ENCODE results near the gene PRKG1.
"Not testable (repeated sequence)": the region's sequence is repeated elsewhere in the genome, so short reads cannot be mapped to it uniquely, and the experiment has no call there.

The PRKG1 gene

GRCh38 chr10:51319173-51319435 lies 244.8 kb downstream of the PRKG1 start:
- no peaks in the 10 kb centered on the region for H3K36me3 Mint-ChIP-seq (ENCODE audit: insufficient read depth)
- no peaks in the 10 kb centered on the region for H3K27me3 Mint-ChIP-seq
- ATAC-seq (replicated peaks; ENCODE audit: extremely low read depth, poor library complexity, severe bottlenecking): no peak
- H3K27ac Mint-ChIP-seq (ENCODE audit: low read depth): no peak overlapping the region
- no peak for DNase-seq (ENCODE audit: low spot score in 2 of 2)
- no peaks in the 10 kb centered on the region for H3K9me3 Mint-ChIP-seq
- no peaks in the 10 kb centered on the region for H3K4me1 Mint-ChIP-seq
- no peak overlapping the region for H3K4me3 Mint-ChIP-seq

GRCh38 chr10:51321300-51321699 lies 247.0 kb downstream of the PRKG1 start:
- no peaks in the 10 kb centered on the region for H3K4me1 Mint-ChIP-seq
- ATAC-seq (replicated peaks; ENCODE audit: extremely low read depth, poor library complexity, severe bottlenecking): no peak
- no peak overlapping the region for H3K27ac Mint-ChIP-seq (ENCODE audit: low read depth)
- H3K36me3 Mint-ChIP-seq (ENCODE audit: insufficient read depth): no peaks in the 10 kb centered on the region
- DNase-seq (ENCODE audit: low spot score in 2 of 2): no peak
- H3K4me3 Mint-ChIP-seq: no peak overlapping the region
- no peaks in the 10 kb centered on the region for H3K27me3 Mint-ChIP-seq
- H3K9me3 Mint-ChIP-seq: peaks cover 4% of the 10 kb centered on the region

GRCh38 chr10:51321980-51322379 lies 247.7 kb downstream of the PRKG1 start:
- no peak overlapping the region for H3K4me3 Mint-ChIP-seq
- no peaks in the 10 kb centered on the region for H3K4me1 Mint-ChIP-seq
- H3K27me3 Mint-ChIP-seq: no peaks in the 10 kb centered on the region
- H3K27ac Mint-ChIP-seq (ENCODE audit: low read depth): no peak overlapping the region
- no peaks in the 10 kb centered on the region for H3K36me3 Mint-ChIP-seq (ENCODE audit: insufficient read depth)
- DNase-seq (ENCODE audit: low spot score in 2 of 2) (no peak), ATAC-seq (replicated peaks; ENCODE audit: extremely low read depth, poor library complexity, severe bottlenecking) (no peak)
- peaks cover 4% of the 10 kb centered on the region for H3K9me3 Mint-ChIP-seq

GRCh38 chr10:51325649-51326048 lies 251.4 kb downstream of the PRKG1 start:
- Mint-ChIP-seq H3K27me3 (no peaks in the 10 kb centered on the region), H3K4me3 (no peak overlapping the region), H3K36me3 (ENCODE audit: insufficient read depth) (no peaks in the 10 kb centered on the region), H3K27ac (ENCODE audit: low read depth) (no peak overlapping the region), H3K4me1 (no peaks in the 10 kb centered on the region), H3K9me3 (peaks cover 4% of the 10 kb centered on the region)
- no peak for ATAC-seq (replicated peaks; ENCODE audit: extremely low read depth, poor library complexity, severe bottlenecking)
- no peak for DNase-seq (ENCODE audit: low spot score in 2 of 2)

GRCh38 chr10:51326174-51326573 lies 251.9 kb downstream of the PRKG1 start:
- ATAC-seq (replicated peaks; ENCODE audit: extremely low read depth, poor library complexity, severe bottlenecking) (no peak), DNase-seq (ENCODE audit: low spot score in 2 of 2) (no peak)
- peaks cover 4% of the 10 kb centered on the region for H3K9me3 Mint-ChIP-seq
- no peak overlapping the region for H3K4me3 Mint-ChIP-seq
- no peaks in the 10 kb centered on the region for H3K4me1 Mint-ChIP-seq
- H3K27ac Mint-ChIP-seq (ENCODE audit: low read depth): no peak overlapping the region
- no peaks in the 10 kb centered on the region for H3K27me3 Mint-ChIP-seq
- no peaks in the 10 kb centered on the region for H3K36me3 Mint-ChIP-seq (ENCODE audit: insufficient read depth)

- H3K4me3 Mint-ChIP-seq: no peak overlapping the region
- ATAC-seq (replicated peaks; ENCODE audit: extremely low read depth, poor library complexity, severe bottlenecking) (no peak), DNase-seq (ENCODE audit: low spot score in 2 of 2) (no peak)
- H3K27ac Mint-ChIP-seq (ENCODE audit: low read depth): no peak overlapping the region
- no peaks in the 10 kb centered on the region for H3K36me3 Mint-ChIP-seq (ENCODE audit: insufficient read depth)
- H3K4me1 Mint-ChIP-seq: no peaks in the 10 kb centered on the region
- no peaks in the 10 kb centered on the region for H3K27me3 Mint-ChIP-seq
- H3K9me3 Mint-ChIP-seq: peaks cover 4% of the 10 kb centered on the region
Observed at GRCh38 chr10:51327432-51327831, 253.1 kb downstream of the PRKG1 start.

- H3K27ac Mint-ChIP-seq (ENCODE audit: low read depth): no peak overlapping the region
- peaks cover 21% of the 10 kb centered on the region for H3K4me1 Mint-ChIP-seq
- DNase-seq (ENCODE audit: low spot score in 2 of 2): no peak
- H3K9me3 Mint-ChIP-seq: peaks cover 7% of the 10 kb centered on the region
- H3K36me3 Mint-ChIP-seq (ENCODE audit: insufficient read depth): peaks cover 2% of the 10 kb centered on the region
- no peaks in the 10 kb centered on the region for H3K27me3 Mint-ChIP-seq
- ATAC-seq (replicated peaks; ENCODE audit: extremely low read depth, poor library complexity, severe bottlenecking): no peak
- H3K4me3 Mint-ChIP-seq: peak overlapping the region; percentile 11
Observed at GRCh38 chr10:51340366-51340765, 266.1 kb downstream of the PRKG1 start.

- Mint-ChIP-seq H3K27me3 (no peaks in the 10 kb centered on the region), H3K4me3 (peak overlapping the region; percentile 35), H3K36me3 (ENCODE audit: insufficient read depth) (peaks cover 2% of the 10 kb centered on the region), H3K27ac (ENCODE audit: low read depth) (peak overlapping the region; percentile 81), H3K9me3 (peaks cover 7% of the 10 kb centered on the region), H3K4me1 (peaks cover 21% of the 10 kb centered on the region)
- no peak for DNase-seq (ENCODE audit: low spot score in 2 of 2)
- peak; percentile 78 for ATAC-seq (replicated peaks; ENCODE audit: extremely low read depth, poor library complexity, severe bottlenecking)
Observed at GRCh38 chr10:51340845-51341610, 266.7 kb downstream of the PRKG1 start.

GRCh38 chr10:51341745-51342144 lies 267.5 kb downstream of the PRKG1 start:
- ATAC-seq (replicated peaks; ENCODE audit: extremely low read depth, poor library complexity, severe bottlenecking); H3K9me3 Mint-ChIP-seq; DNase-seq (ENCODE audit: low spot score in 2 of 2); H3K27me3 Mint-ChIP-seq; H3K36me3 Mint-ChIP-seq (ENCODE audit: insufficient read depth): not testable (repeated sequence)
- Mint-ChIP-seq H3K4me1 (peaks cover 21% of the 10 kb centered on the region), H3K27ac (ENCODE audit: low read depth) (peak overlapping the region; percentile 81), H3K4me3 (peak overlapping the region; percentile 35)

- ATAC-seq (replicated peaks; ENCODE audit: extremely low read depth, poor library complexity, severe bottlenecking) (no peak), DNase-seq (ENCODE audit: low spot score in 2 of 2) (no peak)
- Mint-ChIP-seq H3K36me3 (ENCODE audit: insufficient read depth) (peaks cover 2% of the 10 kb centered on the region), H3K4me1 (peaks cover 21% of the 10 kb centered on the region), H3K27me3 (no peaks in the 10 kb centered on the region), H3K9me3 (peaks cover 7% of the 10 kb centered on the region), H3K4me3 (no peak overlapping the region), H3K27ac (ENCODE audit: low read depth) (peak overlapping the region; percentile 81)
Observed at GRCh38 chr10:51342381-51342780, 268.1 kb downstream of the PRKG1 start.

- Mint-ChIP-seq H3K4me3 (no peak overlapping the region), H3K27ac (ENCODE audit: low read depth) (no peak overlapping the region), H3K9me3 (peaks cover 7% of the 10 kb centered on the region), H3K4me1 (peaks cover 21% of the 10 kb centered on the region), H3K36me3 (ENCODE audit: insufficient read depth) (peaks cover 2% of the 10 kb centered on the region), H3K27me3 (no peaks in the 10 kb centered on the region)
- ATAC-seq (replicated peaks; ENCODE audit: extremely low read depth, poor library complexity, severe bottlenecking) (no peak), DNase-seq (ENCODE audit: low spot score in 2 of 2) (no peak)
Observed at GRCh38 chr10:51343391-51343790, 269.1 kb downstream of the PRKG1 start.

GRCh38 chr10:51344371-51344770 lies 270.1 kb downstream of the PRKG1 start:
- H3K9me3 Mint-ChIP-seq: peaks cover 7% of the 10 kb centered on the region
- peaks cover 21% of the 10 kb centered on the region for H3K4me1 Mint-ChIP-seq
- H3K27me3 Mint-ChIP-seq: no peaks in the 10 kb centered on the region
- DNase-seq (ENCODE audit: low spot score in 2 of 2): no peak
- H3K4me3 Mint-ChIP-seq: no peak overlapping the region
- H3K27ac Mint-ChIP-seq (ENCODE audit: low read depth): no peak overlapping the region
- ATAC-seq (replicated peaks; ENCODE audit: extremely low read depth, poor library complexity, severe bottlenecking): no peak
- H3K36me3 Mint-ChIP-seq (ENCODE audit: insufficient read depth): peaks cover 2% of the 10 kb centered on the region

- no peak overlapping the region for H3K27ac Mint-ChIP-seq (ENCODE audit: low read depth)
- no peaks in the 10 kb centered on the region for H3K4me1 Mint-ChIP-seq
- H3K9me3 Mint-ChIP-seq: peaks cover 11% of the 10 kb centered on the region
- no peaks in the 10 kb centered on the region for H3K36me3 Mint-ChIP-seq (ENCODE audit: insufficient read depth)
- H3K4me3 Mint-ChIP-seq: no peak overlapping the region
- no peak for DNase-seq (ENCODE audit: low spot score in 2 of 2)
- H3K27me3 Mint-ChIP-seq: peaks cover 12% of the 10 kb centered on the region
- no peak for ATAC-seq (replicated peaks; ENCODE audit: extremely low read depth, poor library complexity, severe bottlenecking)
Observed at GRCh38 chr10:51348622-51349021, 274.3 kb downstream of the PRKG1 start.
